ENCODE results near the gene PPP1R12C. TPM values are rescaled to one million over a fixed set of nuclear protein-coding genes. Genes with fewer than 3 reads are reported as not detected.

The PPP1R12C gene
- total RNA-seq, 1 experiment from 2014 or later, result 158 TPM

GRCh38 chr19:55095260-55096060, 22.0 kb downstream of the PPP1R12C start:
- ATAC-seq (peak; percentile 77), DNase-seq (ENCODE audit: low read depth, low spot score) (no peak)
- intact Hi-C loops (cut with micrococcal nuclease; ENCODE audit: unreplicated experiment) (no loop called here), in situ Hi-C loops (cut with HindIII; ENCODE audit: low pct_unique_long_range_greater_than_20kb, low sequenced_read_pairs) (no loop called here)
- H3K36me3 ChIP-seq (ENCODE audit: control insufficient read depth, insufficient read depth, low read length), result peaks cover 2% of the 10 kb centered on the region; the same call in 1 of the 2 replicates
- H3K9me3 ChIP-seq (ENCODE audit: control insufficient read depth, insufficient read depth, low read depth, low read length), result no peaks in the 10 kb centered on the region
- no peak for TF ChIP-seq REST (IDR thresholded peaks at IDR 0.05; ENCODE audit: insufficient read depth in 1 of 2, low read depth in 2 of 2, low read length in 1 of 2)
- no peak for TF ChIP-seq SIN3A (IDR thresholded peaks at IDR 0.05; ENCODE audit: borderline replicate concordance, insufficient read depth, low read depth, low read length)
- TF ChIP-seq TCF7L2 (IDR thresholded peaks at IDR 0.05; ENCODE audit: low read depth, low read length), result no peak
- H3K4me1 ChIP-seq (ENCODE audit: control insufficient read depth, insufficient read depth, low read length), result peaks cover 26% of the 10 kb centered on the region
- no TSS peak for BruUV-seq (replicated peaks)
- H3K27ac ChIP-seq (ENCODE audit: low read length), result no peak overlapping the region
- CTCF ChIA-PET, result interaction anchor here (0.6 kb wide), 1 partner anchor 61 kb away, joined by 3 read pairs; no protein-coding TSS in a partner anchor
- H3K27me3 ChIP-seq (ENCODE audit: control insufficient read depth, insufficient read depth, low read length), result no peaks in the 10 kb centered on the region
- no peak overlapping the region for H3K4me3 ChIP-seq (ENCODE audit: low read depth in 2 of 2, low read length in 2 of 2)
- POLR2A ChIA-PET, result no interaction called here

GRCh38 chr19:55094456-55095259, 22.8 kb downstream of the PPP1R12C start:
- peak; percentile 46 for ATAC-seq
- CTCF ChIA-PET, result interaction anchor here (0.6 kb wide), 1 partner anchor 62 kb away, joined by 3 read pairs; no protein-coding TSS in a partner anchor
- intact Hi-C loops (cut with micrococcal nuclease; ENCODE audit: unreplicated experiment), result no loop called here
- in situ Hi-C loops (cut with HindIII; ENCODE audit: low pct_unique_long_range_greater_than_20kb, low sequenced_read_pairs), result no loop called here
- TF ChIP-seq TCF7L2 (IDR thresholded peaks at IDR 0.05; ENCODE audit: low read depth, low read length), result no peak
- peak; percentile 83 for TF ChIP-seq CTCF (IDR thresholded peaks at IDR 0.05)
- no peak for TF ChIP-seq POLR2AphosphoS5 (IDR thresholded peaks at IDR 0.05; ENCODE audit: low read depth, low read length)
- no peak for DNase-seq (ENCODE audit: low read depth, low spot score)
- H3K27me3 ChIP-seq (ENCODE audit: control insufficient read depth, insufficient read depth, low read length), result no peaks in the 10 kb centered on the region
- POLR2A ChIA-PET, result interaction anchor here (0.7 kb wide), 1 partner anchor 15 kb away, joined by 3 read pairs; no protein-coding TSS in a partner anchor
- H3K9me3 ChIP-seq (ENCODE audit: control insufficient read depth, insufficient read depth, low read depth, low read length), result no peaks in the 10 kb centered on the region
- H3K4me3 ChIP-seq (ENCODE audit: low read depth in 2 of 2, low read length in 2 of 2), result no peak overlapping the region
- H3K4me1 ChIP-seq (ENCODE audit: control insufficient read depth, insufficient read depth, low read length), result peaks cover 27% of the 10 kb centered on the region
- peak overlapping the region; percentile 34; the same call in 1 of the 2 replicates for H3K27ac ChIP-seq (ENCODE audit: low read length)
- peaks cover 2% of the 10 kb centered on the region; the same call in 1 of the 2 replicates for H3K36me3 ChIP-seq (ENCODE audit: control insufficient read depth, insufficient read depth, low read length)
- no TSS peak for BruUV-seq (replicated peaks)
